Non-pigmented ciliary epithelial cell (primary cell): ENCODE measurements around the gene UBE2Q2.
"Not testable (repeated sequence)": the region's sequence is repeated elsewhere in the genome, so short reads cannot be mapped to it uniquely, and the experiment has no call there.

Source experiments
- DNase-seq: peaks from one replicate; pipeline ENCODE4 v3.0.0-alpha.2; 2010; ENCODE audit warnings: low read depth

The UBE2Q2 gene

DNA sequence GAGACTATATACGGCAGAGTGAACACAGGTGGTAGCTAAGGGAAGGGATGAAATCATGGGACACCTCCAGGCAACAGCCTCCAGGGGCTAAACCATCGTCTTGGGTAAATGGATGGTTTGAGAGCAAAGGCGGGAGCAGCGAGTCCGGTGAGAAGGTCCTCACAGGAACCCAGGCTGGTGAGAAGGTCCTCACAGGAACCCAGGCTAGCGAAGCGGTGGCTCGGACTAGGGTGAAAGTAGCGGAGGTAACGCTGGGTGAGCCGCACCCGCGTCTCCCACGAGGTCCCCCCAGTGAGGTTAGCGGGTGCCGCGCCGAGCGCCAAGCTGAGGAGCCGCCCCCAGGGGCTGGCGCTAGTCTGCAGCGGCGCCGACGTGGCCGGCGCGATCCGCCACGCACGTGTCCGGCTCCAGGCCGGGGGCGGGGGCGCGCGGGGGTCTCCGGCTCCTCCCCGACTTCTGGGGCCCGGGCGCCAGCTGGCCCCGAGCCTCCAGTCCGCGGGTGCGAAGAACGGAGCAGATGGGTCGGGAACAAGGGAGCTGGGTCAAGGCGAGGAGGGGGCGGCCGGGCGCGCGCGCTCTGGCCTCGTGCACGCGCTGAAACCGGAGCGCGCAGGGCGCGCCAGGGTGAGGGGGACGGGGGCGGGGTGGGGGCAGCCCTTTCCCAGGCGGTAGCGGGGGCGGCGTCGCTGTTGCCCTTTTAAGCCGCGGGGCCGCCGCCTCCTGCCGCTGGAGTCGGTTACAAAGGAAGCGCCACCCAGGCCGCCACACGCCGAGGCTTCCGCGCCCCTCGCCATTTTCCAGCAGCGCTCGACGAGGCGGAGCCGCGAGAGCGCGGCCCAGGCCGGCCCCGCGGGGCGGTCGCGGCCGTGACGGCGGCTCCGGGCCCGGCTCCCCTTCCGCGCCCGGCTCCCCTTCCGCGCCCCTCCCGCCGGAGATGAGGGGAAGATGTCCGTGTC is at the start of gene UBE2Q2:
Gene UBE2Q2, plus strand, starts transcription at position 726 of the 956 bp plus-strand sequence. Its CDS starts 220 bp downstream, at position 946.
- no peak for DNase-seq

DNA sequence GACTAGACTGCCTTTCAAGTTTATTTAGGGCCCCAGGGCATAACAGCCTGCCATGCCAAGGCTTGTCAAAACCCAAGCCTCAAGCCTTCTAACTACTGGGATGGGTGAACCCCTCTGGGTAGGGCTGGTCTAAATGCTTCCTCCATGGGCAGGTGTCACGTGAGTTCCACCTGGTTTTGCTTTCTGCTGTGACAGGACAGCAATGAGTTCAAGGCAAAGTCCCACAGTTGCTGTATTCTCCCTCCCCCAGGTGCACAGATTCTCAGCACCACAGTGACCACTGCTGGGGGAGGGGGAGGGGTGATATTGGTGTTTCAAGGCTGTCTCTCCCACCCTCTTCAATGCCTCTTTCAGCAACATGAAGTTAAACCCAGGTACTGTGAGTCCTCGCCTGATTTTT is 46.9 kb upstream of the UBE2Q2 start:
- no peak for DNase-seq

DNA sequence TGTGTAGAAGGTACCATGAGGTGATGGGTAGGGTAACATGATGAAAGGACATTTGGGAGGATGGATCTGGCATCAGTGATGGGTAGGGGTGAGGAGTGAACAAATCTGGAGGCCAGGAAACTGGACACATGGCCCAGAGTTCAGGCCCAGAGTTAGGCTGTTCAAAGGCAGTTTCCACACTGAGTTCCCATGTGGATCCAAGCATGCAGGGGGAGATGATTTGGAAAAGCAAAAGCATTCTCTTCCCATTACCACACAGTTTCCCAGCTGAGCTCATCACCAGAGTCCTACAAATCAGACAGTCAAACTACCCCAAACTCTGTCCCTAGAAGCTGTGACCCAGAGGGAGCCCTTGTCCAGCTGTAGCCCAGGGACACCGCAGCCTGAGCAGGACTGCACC is 46.1 kb upstream of the UBE2Q2 start:
- DNase-seq, result not testable (repeated sequence)

GRCh38 chr15:75799190-75799589 is 44.1 kb upstream of the UBE2Q2 start:
- DNase-seq, result no peak

- DNase-seq, result not testable (repeated sequence)
Measured at GRCh38 chr15:75800409-75800808, 42.8 kb upstream of the UBE2Q2 start.

GRCh38 chr15:75801859-75802593 is 41.2 kb upstream of the UBE2Q2 start:
- DNase-seq, result peak; percentile 6

- DNase-seq, result not testable (repeated sequence)
Measured at GRCh38 chr15:75807486-75807885, 35.8 kb upstream of the UBE2Q2 start.

GRCh38 chr15:75808009-75808408 is 35.2 kb upstream of the UBE2Q2 start:
- not testable (repeated sequence) for DNase-seq

GRCh38 chr15:75808563-75808962 is 34.7 kb upstream of the UBE2Q2 start:
- DNase-seq, result no peak

DNA sequence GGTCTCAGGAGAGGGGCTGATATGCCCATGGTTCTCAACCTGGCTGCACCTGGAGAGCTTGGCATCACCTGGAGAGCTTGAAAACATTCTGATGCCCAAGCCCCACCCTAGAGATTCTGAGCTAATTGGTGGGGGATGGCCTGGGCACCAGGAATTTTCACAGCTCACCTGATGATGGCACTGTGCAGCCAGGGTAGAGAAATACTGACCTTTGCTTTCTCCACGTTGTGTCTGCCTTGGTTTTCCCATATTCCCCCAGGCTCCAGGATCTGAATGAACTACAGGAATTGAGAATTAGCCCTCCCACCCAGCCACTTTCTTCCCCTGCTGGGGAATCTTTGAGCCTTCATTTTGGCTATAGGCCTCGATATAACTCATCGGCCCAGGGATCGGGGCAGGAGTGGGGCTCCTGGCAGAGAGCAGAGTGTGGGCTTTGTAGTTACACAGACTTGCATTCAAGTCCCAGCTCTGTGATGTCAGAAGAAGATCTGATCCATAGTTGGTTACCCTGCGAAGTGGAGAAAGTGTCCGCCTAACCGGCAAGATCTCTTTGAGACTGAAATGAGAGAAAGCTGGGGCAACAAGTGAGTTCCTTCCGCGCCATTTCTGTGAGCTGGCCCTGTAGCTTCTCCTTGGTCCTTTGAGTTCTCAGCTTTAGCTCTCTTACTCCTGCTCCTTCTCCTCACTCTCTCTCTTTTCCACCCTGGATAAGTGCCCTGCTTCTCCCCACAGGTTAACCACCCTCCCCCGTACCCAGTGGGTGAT is 33.1 kb upstream of the UBE2Q2 start:
- no peak for DNase-seq

- DNase-seq, result no peak
Measured at GRCh38 chr15:75810874-75811498, 32.3 kb upstream of the UBE2Q2 start.

- DNase-seq, result no peak
Measured at GRCh38 chr15:75811626-75812025, 31.6 kb upstream of the UBE2Q2 start.

DNA sequence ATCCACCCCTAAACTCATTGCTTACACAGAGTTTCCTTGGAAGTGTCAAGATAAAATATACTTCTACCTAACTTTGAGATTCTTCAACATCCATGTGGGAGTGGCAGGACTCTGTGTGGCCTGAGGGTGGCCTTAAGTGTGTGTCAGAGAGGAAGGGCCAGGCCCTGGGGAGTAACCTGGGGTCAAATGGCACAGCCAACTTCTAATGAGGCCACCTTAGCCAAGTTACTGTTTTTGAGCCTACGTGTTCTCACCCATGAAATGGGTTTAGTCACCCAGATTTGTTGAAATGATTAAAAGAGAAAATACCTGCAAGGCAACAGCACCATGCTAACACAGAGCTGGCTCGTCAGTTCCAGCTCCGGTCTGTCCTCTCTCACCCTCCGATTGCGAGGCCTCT is 28.5 kb upstream of the UBE2Q2 start:
- DNase-seq, result no peak

DNA sequence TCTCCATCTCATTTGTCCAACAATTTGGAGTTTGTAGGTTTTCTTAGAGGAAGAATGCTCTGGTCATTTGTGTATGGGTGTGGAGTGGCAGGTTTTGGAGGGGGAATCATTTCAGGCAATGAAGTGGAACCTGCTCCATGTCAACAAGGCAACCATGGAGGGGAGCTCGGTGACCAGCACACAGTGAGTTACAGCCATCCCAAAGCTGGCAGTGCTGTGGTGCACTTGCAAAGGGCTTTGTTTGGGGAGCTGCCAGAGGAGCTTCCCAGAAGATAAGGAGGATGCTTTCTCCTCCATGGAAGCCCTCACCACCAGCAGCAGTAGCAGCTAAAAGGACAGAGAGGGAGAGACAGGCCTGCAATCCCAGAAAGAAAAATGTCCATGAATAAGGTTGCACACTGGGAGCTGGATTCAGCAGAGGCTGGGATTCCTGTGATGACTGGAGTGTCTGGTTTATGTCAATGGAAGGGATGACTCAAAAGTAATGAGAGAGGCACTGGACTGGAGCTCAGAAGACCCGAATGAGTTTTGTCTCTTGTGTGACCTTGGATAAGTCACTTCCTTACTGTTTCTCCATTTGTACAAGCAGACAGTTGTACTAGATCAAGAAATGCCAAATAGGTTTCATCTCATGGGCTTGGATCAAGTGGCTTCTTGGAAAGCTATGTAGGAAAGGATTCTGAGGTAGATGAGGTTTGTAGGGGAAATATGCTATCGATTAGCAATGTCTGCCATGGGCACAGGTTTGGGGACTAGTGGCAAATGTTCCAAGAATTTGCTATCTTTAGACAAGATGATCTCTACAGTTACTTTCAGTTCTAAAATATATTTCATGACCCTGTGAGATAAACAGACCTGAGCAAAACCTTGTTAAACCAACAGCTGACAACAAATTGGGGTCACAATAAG is 27.2 kb upstream of the UBE2Q2 start:
- DNase-seq, result no peak

- no peak for DNase-seq
Measured at GRCh38 chr15:75817138-75817935, 25.9 kb upstream of the UBE2Q2 start.

DNA sequence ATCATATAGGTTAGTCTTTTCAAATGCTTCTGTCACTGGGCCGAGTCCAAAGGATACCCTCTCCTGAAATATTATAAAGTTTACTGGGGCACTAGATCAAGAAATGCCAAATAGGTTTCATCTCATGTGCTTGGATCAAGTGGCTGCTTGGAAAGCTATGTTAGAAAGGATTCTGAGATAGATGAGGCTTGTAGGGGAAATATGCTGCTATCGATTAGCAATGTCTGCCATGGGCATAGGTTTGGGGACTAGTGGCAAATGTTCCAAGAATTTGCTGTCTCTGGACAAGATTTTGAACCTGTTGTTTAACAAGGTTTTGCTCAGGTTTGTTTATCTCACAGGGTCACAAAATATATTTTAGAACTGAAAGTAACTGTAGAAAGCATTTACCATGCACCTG is 23.0 kb upstream of the UBE2Q2 start:
- no peak for DNase-seq

- no peak for DNase-seq
Measured at GRCh38 chr15:75821786-75822345, 21.4 kb upstream of the UBE2Q2 start.

DNA sequence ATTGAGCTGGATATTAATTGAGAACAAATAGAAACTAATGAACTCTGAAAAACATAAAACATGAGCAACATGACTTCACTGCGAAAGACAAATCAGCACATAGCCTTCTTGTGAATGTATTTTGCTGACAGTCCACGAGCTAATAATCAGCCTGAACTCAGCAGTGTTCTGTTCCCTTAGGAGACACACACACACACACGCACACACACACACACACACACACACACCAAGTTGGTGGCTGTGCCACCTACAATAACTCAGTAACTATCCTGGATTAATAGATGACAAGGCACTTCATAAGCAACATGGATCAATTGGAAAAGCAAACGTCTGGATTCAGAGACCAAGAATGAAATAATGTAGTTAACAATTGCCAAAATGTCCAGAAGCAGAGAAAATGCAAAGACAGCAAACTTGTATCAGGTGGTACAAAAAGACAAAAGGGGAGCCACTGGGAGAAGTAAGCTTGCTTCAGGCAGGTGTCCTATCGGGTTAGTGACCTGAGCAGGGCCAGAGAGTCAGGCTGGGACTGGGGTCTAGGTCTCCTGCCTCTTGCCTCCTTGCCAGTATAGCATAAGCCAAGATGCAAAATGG is 20.5 kb upstream of the UBE2Q2 start:
- no peak for DNase-seq
